ENCODE results near the gene CRISP3. TPM values are rescaled to one million over a fixed set of nuclear protein-coding genes. Genes with fewer than 3 reads are reported as not detected.

Gene CRISP3
- total RNA-seq, 1 experiment from 2014 or later, result not detected

- BruUV-seq (replicated peaks), result no TSS peak
- Histone ChIP-seq H3K4me3 (ENCODE audit: low read depth, low read length, poor library complexity, severe bottlenecking) (no peak overlapping the region), H3K27me3 (replicated peaks; ENCODE audit: insufficient read depth, low read depth, low read length, poor library complexity) (peaks cover 32% of the 10 kb centered on the region), H3K4me1 (ENCODE audit: insufficient read depth, low read length, poor library complexity, severe bottlenecking) (no peaks in the 10 kb centered on the region), H3K36me3 (ENCODE audit: insufficient read depth, low read length, poor library complexity, severe bottlenecking) (no peaks in the 10 kb centered on the region), H3K27ac (ENCODE audit: low read depth, low read length, poor library complexity, severe bottlenecking) (no peak overlapping the region), H3K9me3 (ENCODE audit: low read depth, low read length, poor library complexity, severe bottlenecking) (no peaks in the 10 kb centered on the region)
- DNase-seq (ENCODE audit: low spot score), result no peak
- intact Hi-C loops (cut with micrococcal nuclease; ENCODE audit: unreplicated experiment), result no loop called here
- TF ChIP-seq CTCF (conservative IDR thresholded peaks at IDR 0.05; ENCODE audit: low read depth, low read length) (no peak), EZH2 (IDR thresholded peaks at IDR 0.05; ENCODE audit: borderline replicate concordance, low read depth, low read length, poor library complexity, severe bottlenecking) (no peak)
- ChIA-PET POLR2A (ENCODE audit: low non-redundant PET) (no interaction called here), CTCF (no interaction called here)
These were observed 4.8 kb downstream of the CRISP3 start for GRCh38 chr6:49739423-49739822.

GRCh38 chr6:49736017-49736508, 8.1 kb downstream of the CRISP3 start:
- Histone ChIP-seq H3K4me1 (ENCODE audit: insufficient read depth, low read length, poor library complexity, severe bottlenecking) (no peaks in the 10 kb centered on the region), H3K9me3 (ENCODE audit: low read depth, low read length, poor library complexity, severe bottlenecking) (no peaks in the 10 kb centered on the region), H3K27ac (ENCODE audit: low read depth, low read length, poor library complexity, severe bottlenecking) (no peak overlapping the region), H3K4me3 (ENCODE audit: low read depth, low read length, poor library complexity, severe bottlenecking) (no peak overlapping the region), H3K36me3 (ENCODE audit: insufficient read depth, low read length, poor library complexity, severe bottlenecking) (no peaks in the 10 kb centered on the region), H3K27me3 (replicated peaks; ENCODE audit: insufficient read depth, low read depth, low read length, poor library complexity) (peaks cover 45% of the 10 kb centered on the region)
- CTCF ChIA-PET, result no interaction called here
- TF ChIP-seq CTCF (conservative IDR thresholded peaks at IDR 0.05; ENCODE audit: low read depth, low read length), result no peak
- BruUV-seq (replicated peaks), result no TSS peak
- POLR2A ChIA-PET (ENCODE audit: low non-redundant PET), result no interaction called here
- intact Hi-C loops (cut with micrococcal nuclease; ENCODE audit: unreplicated experiment), result no loop called here
- DNase-seq (ENCODE audit: low spot score), result no peak

GRCh38 chr6:49733680-49734079, 10.5 kb downstream of the CRISP3 start:
- DNase-seq (ENCODE audit: low spot score), result no peak
- POLR2A ChIA-PET (ENCODE audit: low non-redundant PET), result no interaction called here
- Histone ChIP-seq H3K36me3 (ENCODE audit: insufficient read depth, low read length, poor library complexity, severe bottlenecking) (no peaks in the 10 kb centered on the region), H3K4me3 (ENCODE audit: low read depth, low read length, poor library complexity, severe bottlenecking) (no peak overlapping the region), H3K27me3 (replicated peaks; ENCODE audit: insufficient read depth, low read depth, low read length, poor library complexity) (peaks cover 49% of the 10 kb centered on the region), H3K4me1 (ENCODE audit: insufficient read depth, low read length, poor library complexity, severe bottlenecking) (no peaks in the 10 kb centered on the region), H3K9me3 (ENCODE audit: low read depth, low read length, poor library complexity, severe bottlenecking) (no peaks in the 10 kb centered on the region), H3K27ac (ENCODE audit: low read depth, low read length, poor library complexity, severe bottlenecking) (no peak overlapping the region)
- intact Hi-C loops (cut with micrococcal nuclease; ENCODE audit: unreplicated experiment), result no loop called here
- CTCF ChIA-PET, result no interaction called here
- BruUV-seq (replicated peaks), result no TSS peak
- TF ChIP-seq CTCF (conservative IDR thresholded peaks at IDR 0.05; ENCODE audit: low read depth, low read length), result no peak
- no peak for TF ChIP-seq EZH2 (IDR thresholded peaks at IDR 0.05; ENCODE audit: borderline replicate concordance, low read depth, low read length, poor library complexity, severe bottlenecking)

Data from A673 (cell line).